K562 (cell line): Measurements from ENCODE around the gene IP6K3. TPM values are rescaled to one million over a fixed set of nuclear protein-coding genes. Genes with fewer than 3 reads are reported as not detected.

ENCODE experiments used
- CREM ChIP-seq: IDR thresholded peaks from 2 replicates; pipeline ENCODE4 v1.6.1; 2014; ENCODE audit warnings: antibody characterized with exemption, low read depth
- FOXP4 ChIP-seq: sonication (generic); formaldehyde crosslinking; IDR thresholded peaks from 2 replicates; pipeline ENCODE4 v1.8.0; 2022; ENCODE audit warnings: mild to moderate bottlenecking, missing genetic modification reagents, borderline replicate concordance
- JUND ChIP-seq, 2 experiments: IDR thresholded peaks; 2 replicates in 1 of 2; 3 replicates in 1 of 2; pipeline ENCODE4 v1.6.1; 2011; ENCODE audit warnings: borderline replicate concordance in 2 of 2, low read depth in 2 of 2, low read length in 2 of 2, improper control_type of control experiment in 1 of 2, missing biosample characterization in 1 of 2, missing genetic modification characterization in 1 of 2, missing genetic modification reagents in 1 of 2
- MCM2 ChIP-seq: fragments of 450-650 bp; IDR thresholded peaks from 2 replicates; pipeline ENCODE4 v1.6.1; 2017; ENCODE audit warnings: low read depth, mild to moderate bottlenecking
- PPARD ChIP-seq: fragments of 250-450 bp; sonication (Bioruptor Pico); IDR thresholded peaks from 2 replicates; pipeline ENCODE4 v1.8.0; 2022; ENCODE audit warnings: inconsistent platforms, mild to moderate bottlenecking, moderate library complexity
- SMARCE1 ChIP-seq: fragments of 450-650 bp; IDR thresholded peaks from 2 replicates; pipeline ENCODE4 v1.7.1; 2016; ENCODE audit warnings: mild to moderate bottlenecking
- STAT5B ChIP-seq: fragments of 250-450 bp; sonication (Bioruptor Pico); IDR thresholded peaks from 2 replicates; pipeline ENCODE4 v1.8.0; 2021; ENCODE audit warnings: mild to moderate bottlenecking, inconsistent platforms
- ZNF140 ChIP-seq: fragments of 250-450 bp; sonication (Bioruptor Pico); IDR thresholded peaks from 2 replicates; pipeline ENCODE4 v1.8.0; 2021; ENCODE audit warnings: moderate library complexity, mild to moderate bottlenecking, inconsistent platforms
- ZNF449 ChIP-seq: fragments of 250-450 bp; sonication (Bioruptor Pico); IDR thresholded peaks from 2 replicates; pipeline ENCODE4 v1.8.0; 2022; ENCODE audit warnings: moderate library complexity, mild to moderate bottlenecking, inconsistent platforms
- polyA plus RNA-seq, 8 experiments: library from polyadenylated mRNA; depleted of rRNA in 4 of 8; stranded (reverse) in 5 of 8; unstranded in 3 of 8; fragments of >200 nt; fragmentation: Nextera tagmentation in 2 of 8; fragmentation: Illumina TruSeq in 1 of 8; extraction: Ambion mirVana in 2 of 8; extraction: Trizol in 1 of 8; gene quantifications; 2 replicates each; pipeline versions ENCODE4 v1.2.1 to v1.2.3, GENCODE V29; 2011 to 2014; ENCODE audit warnings: inconsistent platforms in 1 of 8, missing spikeins in 1 of 8
- total RNA-seq, 7 experiments: library from RNA; depleted of rRNA in 6 of 7; stranded (reverse); fragments of >200 nt in 6 of 7; fragmentation: Illumina TruSeq in 2 of 7; extraction: Trizol in 2 of 7; gene quantifications; 2 replicates each; pipeline versions ENCODE4 v1.2.1 to v1.2.3, GENCODE V29; 2011 to 2021; ENCODE audit warnings: low replicate concordance in 1 of 7
- TF ChIP-seq, protein P1 (sequence below): fragments of 450-650 bp; formaldehyde crosslinking; IDR thresholded peaks from 2 replicates; pipeline ENCODE4 v1.4.0; 2020; ENCODE audit warnings: mild to moderate bottlenecking
- TF ChIP-seq, protein P2 (sequence below): fragments of 450-650 bp; IDR thresholded peaks from 2 replicates; pipeline ENCODE4 v1.6.1; 2017; ENCODE audit warnings: antibody characterized with exemption, mild to moderate bottlenecking

The IP6K3 gene
- total and polyA plus RNA-seq, 9 of the 15 experiments (the other 6 are each of a cell fraction or from before 2014, with no cell fraction given), result not detected

DNA sequence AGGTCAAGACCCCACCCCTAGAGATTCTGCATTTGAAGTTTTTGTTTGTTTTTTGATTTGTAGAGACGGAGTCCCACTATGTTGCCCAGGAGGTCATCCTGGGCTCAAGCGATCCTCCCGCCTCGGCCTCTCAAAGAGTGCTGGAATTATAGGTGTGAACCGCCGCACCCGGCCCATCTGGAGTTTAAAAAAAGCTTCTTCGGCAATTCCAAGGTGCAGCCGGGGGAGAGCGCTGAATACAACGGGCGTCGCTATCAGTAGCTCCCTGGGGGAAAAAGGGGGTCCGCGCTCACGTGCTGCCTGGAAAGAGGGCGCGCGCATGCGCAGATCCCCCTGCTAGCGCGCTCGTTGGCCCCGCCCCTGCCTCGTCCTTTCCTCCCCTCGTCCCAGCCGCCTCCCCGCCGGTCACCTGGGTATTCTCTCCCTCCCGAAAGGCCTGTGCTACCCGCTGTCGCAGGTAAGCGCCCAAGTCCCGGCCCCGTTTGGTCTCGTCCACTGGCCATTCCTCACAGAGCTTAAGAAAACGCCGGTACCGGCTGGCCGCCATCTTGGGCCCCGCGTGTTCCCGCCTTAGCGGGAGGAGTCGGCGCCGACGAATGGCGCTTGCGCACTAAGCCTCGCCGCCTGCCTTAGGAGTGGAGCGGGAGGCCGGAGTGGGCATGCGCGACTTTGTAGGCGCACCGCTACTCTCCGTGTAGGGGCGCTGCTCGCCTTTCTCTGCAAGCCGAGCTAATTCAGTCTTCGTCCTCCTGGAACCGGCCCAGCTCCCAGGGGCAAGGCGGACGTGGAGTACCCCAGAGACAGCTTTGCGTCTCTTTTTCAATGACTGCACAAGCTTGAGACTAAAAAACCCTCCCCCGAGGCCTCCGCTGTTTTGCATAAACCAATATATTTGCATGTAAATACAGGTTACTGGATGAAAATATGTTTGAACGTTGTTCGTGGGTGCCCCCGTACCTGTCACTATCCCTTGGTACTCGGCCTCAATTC lies 35.3 kb downstream of the IP6K3 start, which contains the start of gene UQCC2 (continued):
- TF ChIP-seq, protein P1, sequence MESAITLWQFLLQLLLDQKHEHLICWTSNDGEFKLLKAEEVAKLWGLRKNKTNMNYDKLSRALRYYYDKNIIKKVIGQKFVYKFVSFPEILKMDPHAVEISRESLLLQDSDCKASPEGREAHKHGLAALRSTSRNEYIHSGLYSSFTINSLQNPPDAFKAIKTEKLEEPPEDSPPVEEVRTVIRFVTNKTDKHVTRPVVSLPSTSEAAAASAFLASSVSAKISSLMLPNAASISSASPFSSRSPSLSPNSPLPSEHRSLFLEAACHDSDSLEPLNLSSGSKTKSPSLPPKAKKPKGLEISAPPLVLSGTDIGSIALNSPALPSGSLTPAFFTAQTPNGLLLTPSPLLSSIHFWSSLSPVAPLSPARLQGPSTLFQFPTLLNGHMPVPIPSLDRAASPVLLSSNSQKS (CRISPR knock-in tag), result no peak
- TF ChIP-seq SMARCE1, result peak; percentile 33; the same call in 1 of the 2 replicates
- no peak for TF ChIP-seq MCM2
- TF ChIP-seq FOXP4, result peak; percentile 81; the same call in 1 of the 2 replicates
- TF ChIP-seq, protein P2, sequence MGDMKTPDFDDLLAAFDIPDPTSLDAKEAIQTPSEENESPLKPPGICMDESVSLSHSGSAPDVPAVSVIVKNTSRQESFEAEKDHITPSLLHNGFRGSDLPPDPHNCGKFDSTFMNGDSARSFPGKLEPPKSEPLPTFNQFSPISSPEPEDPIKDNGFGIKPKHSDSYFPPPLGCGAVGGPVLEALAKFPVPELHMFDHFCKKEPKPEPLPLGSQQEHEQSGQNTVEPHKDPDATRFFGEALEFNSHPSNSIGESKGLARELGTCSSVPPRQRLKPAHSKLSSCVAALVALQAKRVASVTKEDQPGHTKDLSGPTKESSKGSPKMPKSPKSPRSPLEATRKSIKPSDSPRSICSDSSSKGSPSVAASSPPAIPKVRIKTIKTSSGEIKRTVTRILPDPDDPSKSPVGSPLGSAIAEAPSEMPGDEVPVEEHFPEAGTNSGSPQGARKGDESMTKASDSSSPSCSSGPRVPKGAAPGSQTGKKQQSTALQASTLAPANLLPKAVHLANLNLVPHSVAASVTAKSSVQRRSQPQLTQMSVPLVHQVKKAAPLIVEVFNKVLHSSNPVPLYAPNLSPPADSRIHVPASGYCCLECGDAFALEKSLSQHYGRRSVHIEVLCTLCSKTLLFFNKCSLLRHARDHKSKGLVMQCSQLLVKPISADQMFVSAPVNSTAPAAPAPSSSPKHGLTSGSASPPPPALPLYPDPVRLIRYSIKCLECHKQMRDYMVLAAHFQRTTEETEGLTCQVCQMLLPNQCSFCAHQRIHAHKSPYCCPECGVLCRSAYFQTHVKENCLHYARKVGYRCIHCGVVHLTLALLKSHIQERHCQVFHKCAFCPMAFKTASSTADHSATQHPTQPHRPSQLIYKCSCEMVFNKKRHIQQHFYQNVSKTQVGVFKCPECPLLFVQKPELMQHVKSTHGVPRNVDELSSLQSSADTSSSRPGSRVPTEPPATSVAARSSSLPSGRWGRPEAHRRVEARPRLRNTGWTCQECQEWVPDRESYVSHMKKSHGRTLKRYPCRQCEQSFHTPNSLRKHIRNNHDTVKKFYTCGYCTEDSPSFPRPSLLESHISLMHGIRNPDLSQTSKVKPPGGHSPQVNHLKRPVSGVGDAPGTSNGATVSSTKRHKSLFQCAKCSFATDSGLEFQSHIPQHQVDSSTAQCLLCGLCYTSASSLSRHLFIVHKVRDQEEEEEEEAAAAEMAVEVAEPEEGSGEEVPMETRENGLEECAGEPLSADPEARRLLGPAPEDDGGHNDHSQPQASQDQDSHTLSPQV, result peak; percentile 87
- TF ChIP-seq ZNF449 (CRISPR knock-in tag), result no peak
- no peak for TF ChIP-seq STAT5B
- TF ChIP-seq CREM, result peak; percentile 35; the same call in 1 of the 2 replicates
- TF ChIP-seq ZNF140 (CRISPR knock-in tag), result no peak
- 0 out of 2 replicates have a peak, but pooled peaks have one; percentile 24 for TF ChIP-seq JUND (IDR thresholded peaks at IDR 0.05; ENCODE audit: borderline replicate concordance, low read depth, low read length)
- TF ChIP-seq JUND (tag; IDR thresholded peaks at IDR 0.05; ENCODE audit: borderline replicate concordance, low read depth, low read length), result no peak; the same call in 2 of the 3 replicates
- TF ChIP-seq PPARD (CRISPR knock-in tag), result no peak
